ENCODE results near the gene TOP3B. TPM values are rescaled to one million over a fixed set of nuclear protein-coding genes. Genes with fewer than 3 reads are reported as not detected.

Gene TOP3B
- total RNA-seq, 1 experiment from 2014 or later: 23.9 TPM

GRCh38 chr22:21977814-21978213 lies 4.8 kb downstream of the TOP3B start:
- Histone ChIP-seq H3K27ac (no peak overlapping the region), H3K9me2 (ENCODE audit: insufficient read depth) (no peaks in the 10 kb centered on the region), H3K4me3 (no peak overlapping the region), H2AFZ (no peak overlapping the region), H3K4me2 (no peak overlapping the region), H3K9me3 (ENCODE audit: insufficient read depth, low read depth) (no peaks in the 10 kb centered on the region), H4K20me1 (ENCODE audit: insufficient read depth) (no peaks in the 10 kb centered on the region), H3K79me2 (ENCODE audit: low read depth) (peaks cover 20% of the 10 kb centered on the region), H3K36me3 (ENCODE audit: low read depth) (no peaks in the 10 kb centered on the region), H3F3A (ENCODE audit: insufficient read depth, low read depth) (no peaks in the 10 kb centered on the region), H3K27me3 (ENCODE audit: insufficient read depth, low read depth) (no peaks in the 10 kb centered on the region), H3K4me1 (replicated peaks; ENCODE audit: insufficient read depth) (no peaks in the 10 kb centered on the region)
- intact Hi-C loops (cut with micrococcal nuclease; ENCODE audit: unreplicated experiment): no loop called here
- TF ChIP-seq EZH2 (IDR thresholded peaks at IDR 0.05; ENCODE audit: low read depth): no peak
- TF ChIP-seq CTCF (conservative IDR thresholded peaks at IDR 0.05): no peak
- BruUV-seq (replicated peaks): no TSS peak
- DNase-seq: no peak
- POLR2A ChIA-PET (ENCODE audit: unreplicated experiment): no interaction called here
- CTCF ChIA-PET: no interaction called here

- H3K9me2 ChIP-seq (ENCODE audit: insufficient read depth): no peaks in the 10 kb centered on the region
- intact Hi-C loops (cut with micrococcal nuclease; ENCODE audit: unreplicated experiment): no loop called here
- no peak for TF ChIP-seq EZH2 (IDR thresholded peaks at IDR 0.05; ENCODE audit: low read depth)
- no peak for TF ChIP-seq CTCF (conservative IDR thresholded peaks at IDR 0.05)
- H3F3A ChIP-seq (ENCODE audit: insufficient read depth, low read depth): no peaks in the 10 kb centered on the region
- H3K4me3 ChIP-seq: no peak overlapping the region
- H3K36me3 ChIP-seq (ENCODE audit: low read depth): no peaks in the 10 kb centered on the region
- no peaks in the 10 kb centered on the region for H3K4me1 ChIP-seq (replicated peaks; ENCODE audit: insufficient read depth)
- no peaks in the 10 kb centered on the region for H3K9me3 ChIP-seq (ENCODE audit: insufficient read depth, low read depth)
- no TSS peak for BruUV-seq (replicated peaks)
- H4K20me1 ChIP-seq (ENCODE audit: insufficient read depth): no peaks in the 10 kb centered on the region
- H3K4me2 ChIP-seq: no peak overlapping the region
- ChIA-PET POLR2A (ENCODE audit: unreplicated experiment) (no interaction called here), CTCF (no interaction called here)
- no peak overlapping the region for H2AFZ ChIP-seq
- peaks cover 4% of the 10 kb centered on the region; the same call in 1 of the 2 replicates for H3K79me2 ChIP-seq (ENCODE audit: low read depth)
- no peaks in the 10 kb centered on the region for H3K27me3 ChIP-seq (ENCODE audit: insufficient read depth, low read depth)
- no peak for DNase-seq
- no peak overlapping the region for H3K27ac ChIP-seq
Measured at GRCh38 chr22:21975854-21976345, 6.7 kb downstream of the TOP3B start.

- ChIA-PET POLR2A (ENCODE audit: unreplicated experiment) (no interaction called here), CTCF (no interaction called here)
- no peak overlapping the region for H3K27ac ChIP-seq
- BruUV-seq (replicated peaks): no TSS peak
- DNase-seq: no peak
- H3K4me3 ChIP-seq: no peak overlapping the region
- H3K4me2 ChIP-seq: no peak overlapping the region
- no peaks in the 10 kb centered on the region for H4K20me1 ChIP-seq (ENCODE audit: insufficient read depth)
- H3K36me3 ChIP-seq (ENCODE audit: low read depth): no peaks in the 10 kb centered on the region
- H3K27me3 ChIP-seq (ENCODE audit: insufficient read depth, low read depth): no peaks in the 10 kb centered on the region
- no peaks in the 10 kb centered on the region for H3K4me1 ChIP-seq (replicated peaks; ENCODE audit: insufficient read depth)
- TF ChIP-seq EZH2 (IDR thresholded peaks at IDR 0.05; ENCODE audit: low read depth): no peak
- no peaks in the 10 kb centered on the region for H3F3A ChIP-seq (ENCODE audit: insufficient read depth, low read depth)
- H2AFZ ChIP-seq: no peak overlapping the region
- no peaks in the 10 kb centered on the region for H3K79me2 ChIP-seq (ENCODE audit: low read depth)
- no peaks in the 10 kb centered on the region for H3K9me2 ChIP-seq (ENCODE audit: insufficient read depth)
- intact Hi-C loops (cut with micrococcal nuclease; ENCODE audit: unreplicated experiment): no loop called here
- no peaks in the 10 kb centered on the region for H3K9me3 ChIP-seq (ENCODE audit: insufficient read depth, low read depth)
Measured at GRCh38 chr22:21975273-21975672, 7.3 kb downstream of the TOP3B start.

GRCh38 chr22:21974058-21974649 lies 8.4 kb downstream of the TOP3B start:
- no peak overlapping the region for H3K27ac ChIP-seq
- no peaks in the 10 kb centered on the region for H3K9me2 ChIP-seq (ENCODE audit: insufficient read depth)
- DNase-seq: no peak
- H3K36me3 ChIP-seq (ENCODE audit: low read depth): no peaks in the 10 kb centered on the region
- H3K4me2 ChIP-seq: no peak overlapping the region
- POLR2A ChIA-PET (ENCODE audit: unreplicated experiment): no interaction called here
- H2AFZ ChIP-seq: no peak overlapping the region
- intact Hi-C loops (cut with micrococcal nuclease; ENCODE audit: unreplicated experiment): no loop called here
- no peaks in the 10 kb centered on the region for H3K27me3 ChIP-seq (ENCODE audit: insufficient read depth, low read depth)
- no TSS peak for BruUV-seq (replicated peaks)
- no peaks in the 10 kb centered on the region for H3K9me3 ChIP-seq (ENCODE audit: insufficient read depth, low read depth)
- H4K20me1 ChIP-seq (ENCODE audit: insufficient read depth): no peaks in the 10 kb centered on the region
- no peak overlapping the region for H3K4me3 ChIP-seq
- no peaks in the 10 kb centered on the region for H3K4me1 ChIP-seq (replicated peaks; ENCODE audit: insufficient read depth)
- H3F3A ChIP-seq (ENCODE audit: insufficient read depth, low read depth): no peaks in the 10 kb centered on the region
- no peaks in the 10 kb centered on the region for H3K79me2 ChIP-seq (ENCODE audit: low read depth)
- TF ChIP-seq EZH2 (IDR thresholded peaks at IDR 0.05; ENCODE audit: low read depth): no peak
- no peak for TF ChIP-seq CTCF (conservative IDR thresholded peaks at IDR 0.05)
- CTCF ChIA-PET: no interaction called here

Data from PC-9 (cell line).